Adipocyte (in vitro differentiated cells): ENCODE measurements around the gene FGD2.

Experiments
- DNase-seq: peaks from one replicate; pipeline ENCODE4 v3.0.0-alpha.2; 2015; ENCODE audit warnings: low read depth
- H3K27me3 ChIP-seq: replicated peaks from 2 replicates; pipeline ENCODE4 v1.7.0; 2013; ENCODE audit warnings: mild to moderate bottlenecking, low read length, moderate library complexity; ENCODE audit not compliant: control insufficient read depth, insufficient read depth
- H3K36me3 ChIP-seq: 2 replicates; pipeline ENCODE4 v1.7.0; 2013; ENCODE audit warnings: low read length, mild to moderate bottlenecking, moderate library complexity; ENCODE audit not compliant: control insufficient read depth, insufficient read depth, severe bottlenecking
- H3K4me1 ChIP-seq: 2 replicates; pipeline ENCODE4 v1.7.0; 2013; ENCODE audit warnings: mild to moderate bottlenecking, low read length, moderate library complexity; ENCODE audit not compliant: control insufficient read depth, insufficient read depth
- H3K4me3 ChIP-seq: 2 replicates; pipeline ENCODE4 v1.7.0; 2013; ENCODE audit warnings: mild to moderate bottlenecking, low read length, moderate library complexity
- H3K9ac ChIP-seq: 2 replicates; pipeline ENCODE4 v1.7.0; 2013; ENCODE audit warnings: mild to moderate bottlenecking, low read length, moderate library complexity
- H3K9me3 ChIP-seq: 2 replicates; pipeline ENCODE4 v1.7.0; 2013; ENCODE audit warnings: mild to moderate bottlenecking, low read length, moderate library complexity; ENCODE audit not compliant: control insufficient read depth

The FGD2 gene

DNA sequence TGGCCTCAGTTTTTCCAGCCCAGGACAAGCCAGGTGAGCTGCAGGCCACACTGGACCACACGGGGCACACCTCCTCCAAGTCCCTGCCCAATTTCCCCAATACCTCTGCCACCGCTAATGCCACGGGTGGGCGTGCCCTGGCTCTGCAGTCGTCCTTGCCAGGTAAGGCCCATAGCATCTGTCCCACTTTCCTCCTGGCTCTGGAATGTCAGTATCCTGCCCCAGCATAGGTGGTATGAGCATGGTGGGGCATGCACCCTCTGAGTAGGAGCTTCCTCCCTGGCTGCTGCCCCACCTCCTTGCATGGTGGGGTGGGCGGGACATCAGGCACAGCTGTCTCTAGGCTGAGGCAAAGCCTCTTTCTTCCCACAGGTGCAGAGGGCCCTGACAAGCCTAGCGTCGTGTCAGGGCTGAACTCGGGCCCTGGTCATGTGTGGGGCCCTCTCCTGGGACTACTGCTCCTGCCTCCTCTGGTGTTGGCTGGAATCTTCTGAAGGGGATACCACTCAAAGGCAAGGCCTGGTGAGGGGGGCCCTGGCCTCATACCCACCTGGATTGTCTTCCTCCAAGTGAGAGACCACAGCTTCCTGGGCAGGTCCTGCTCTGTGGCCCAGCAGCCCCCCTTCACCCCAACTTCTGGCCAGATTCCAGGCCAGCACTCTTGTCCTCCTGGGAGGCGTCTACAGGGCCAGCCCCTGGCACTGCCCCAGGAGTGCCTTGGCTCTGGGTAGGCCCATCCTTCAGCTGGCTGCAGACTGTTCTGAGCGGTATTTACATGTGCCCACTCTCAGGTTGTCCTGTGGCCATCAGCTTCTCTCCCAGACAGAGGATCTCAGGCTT, 41.8 kb upstream of the FGD2 start:
- Histone ChIP-seq H3K9me3 (no peaks in the 10 kb centered on the region), H3K4me3 (no peak overlapping the region), H3K9ac (no peak overlapping the region), H3K27me3 (no peaks in the 10 kb centered on the region), H3K4me1 (peaks cover 3% of the 10 kb centered on the region), H3K36me3 (peaks cover 18% of the 10 kb centered on the region)
- DNase-seq = no peak

DNA sequence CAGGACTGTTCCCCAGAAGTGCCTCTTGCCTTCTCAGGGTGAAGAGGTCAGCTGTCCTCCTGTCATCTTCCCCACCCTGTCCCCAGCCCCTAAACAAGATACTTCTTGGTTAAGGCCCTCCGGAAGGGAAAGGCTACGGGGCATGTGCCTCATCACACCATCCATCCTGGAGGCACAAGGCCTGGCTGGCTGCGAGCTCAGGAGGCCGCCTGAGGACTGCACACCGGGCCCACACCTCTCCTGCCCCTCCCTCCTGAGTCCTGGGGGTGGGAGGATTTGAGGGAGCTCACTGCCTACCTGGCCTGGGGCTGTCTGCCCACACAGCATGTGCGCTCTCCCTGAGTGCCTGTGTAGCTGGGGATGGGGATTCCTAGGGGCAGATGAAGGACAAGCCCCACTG, 41.1 kb upstream of the FGD2 start:
- peaks cover 3% of the 10 kb centered on the region for H3K4me1 ChIP-seq
- no peaks in the 10 kb centered on the region for H3K27me3 ChIP-seq
- peaks cover 25% of the 10 kb centered on the region for H3K36me3 ChIP-seq
- no peaks in the 10 kb centered on the region for H3K9me3 ChIP-seq
- no peak overlapping the region for H3K4me3 ChIP-seq
- no peak overlapping the region for H3K9ac ChIP-seq
- no peak for DNase-seq

DNA sequence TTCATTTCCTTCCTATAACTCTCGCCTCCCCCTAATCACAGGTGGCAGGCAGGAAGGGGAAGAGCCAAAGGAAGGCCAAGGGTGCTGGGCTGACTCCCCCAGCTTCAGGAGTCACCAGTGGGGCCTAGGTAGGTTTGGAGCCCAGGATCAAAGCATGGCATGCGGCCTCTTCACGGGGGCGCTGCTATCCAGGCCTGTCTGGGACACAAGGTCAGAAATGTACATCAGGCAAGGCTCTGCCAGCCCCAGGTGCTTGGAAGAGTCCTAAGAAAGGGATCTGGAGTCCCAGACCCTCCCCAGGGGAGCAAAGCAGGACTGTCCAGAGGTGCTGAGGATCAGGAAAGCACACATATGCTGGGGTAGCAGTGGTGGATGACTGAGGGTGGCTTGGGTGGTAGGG, 40.5 kb upstream of the FGD2 start:
- Histone ChIP-seq H3K9me3 (no peaks in the 10 kb centered on the region), H3K9ac (no peak overlapping the region), H3K4me3 (no peak overlapping the region), H3K4me1 (peaks cover 3% of the 10 kb centered on the region), H3K27me3 (no peaks in the 10 kb centered on the region), H3K36me3 (peaks cover 31% of the 10 kb centered on the region)
- DNase-seq = no peak

DNA sequence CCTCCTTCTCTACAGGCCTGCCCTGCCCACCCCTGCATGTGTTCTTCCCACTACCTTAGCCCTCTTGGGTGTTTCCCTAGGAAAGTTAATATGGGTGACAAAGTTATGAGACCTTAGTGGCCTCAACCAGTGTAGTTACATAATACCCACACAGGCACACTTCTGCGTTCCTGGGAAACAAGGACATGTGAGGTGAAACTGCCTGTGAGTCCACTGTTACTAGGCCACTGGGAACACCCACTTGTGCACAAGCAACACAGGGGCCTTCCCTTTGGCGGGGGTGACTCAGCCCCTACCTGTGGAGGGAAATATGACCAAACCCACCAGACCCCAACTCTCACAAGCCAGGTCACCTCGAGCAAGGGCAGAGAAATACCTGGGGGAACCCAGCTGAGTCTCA, 38.2 kb upstream of the FGD2 start:
- no peaks in the 10 kb centered on the region for H3K27me3 ChIP-seq
- H3K9ac ChIP-seq = no peak overlapping the region
- H3K4me1 ChIP-seq = peaks cover 7% of the 10 kb centered on the region
- no peak overlapping the region for H3K4me3 ChIP-seq
- no peak for DNase-seq
- H3K9me3 ChIP-seq = no peaks in the 10 kb centered on the region
- peaks cover 55% of the 10 kb centered on the region for H3K36me3 ChIP-seq

DNA sequence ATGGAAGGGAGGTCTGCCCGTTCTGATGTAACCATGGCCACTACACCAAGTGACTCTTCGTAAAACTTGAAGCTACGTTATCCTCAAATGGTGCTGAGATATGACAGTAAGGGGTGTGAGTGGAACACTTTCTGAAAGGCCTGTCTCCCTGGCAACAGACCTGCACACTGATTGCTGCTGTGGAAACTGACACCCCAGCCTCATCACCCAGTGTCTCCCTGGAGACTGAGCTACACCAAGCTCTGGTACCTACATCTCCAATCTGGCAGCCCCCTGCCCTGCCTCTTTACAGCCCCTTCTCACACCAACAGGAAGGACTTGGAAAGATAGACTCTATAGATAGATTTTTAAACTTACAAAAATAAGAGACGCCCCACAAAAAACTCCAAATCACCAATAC, 37.7 kb upstream of the FGD2 start:
- peaks cover 59% of the 10 kb centered on the region for H3K36me3 ChIP-seq
- no peaks in the 10 kb centered on the region for H3K9me3 ChIP-seq
- H3K27me3 ChIP-seq = no peaks in the 10 kb centered on the region
- no peak for DNase-seq
- peaks cover 11% of the 10 kb centered on the region for H3K4me1 ChIP-seq
- no peak overlapping the region for H3K4me3 ChIP-seq
- no peak overlapping the region for H3K9ac ChIP-seq

DNA sequence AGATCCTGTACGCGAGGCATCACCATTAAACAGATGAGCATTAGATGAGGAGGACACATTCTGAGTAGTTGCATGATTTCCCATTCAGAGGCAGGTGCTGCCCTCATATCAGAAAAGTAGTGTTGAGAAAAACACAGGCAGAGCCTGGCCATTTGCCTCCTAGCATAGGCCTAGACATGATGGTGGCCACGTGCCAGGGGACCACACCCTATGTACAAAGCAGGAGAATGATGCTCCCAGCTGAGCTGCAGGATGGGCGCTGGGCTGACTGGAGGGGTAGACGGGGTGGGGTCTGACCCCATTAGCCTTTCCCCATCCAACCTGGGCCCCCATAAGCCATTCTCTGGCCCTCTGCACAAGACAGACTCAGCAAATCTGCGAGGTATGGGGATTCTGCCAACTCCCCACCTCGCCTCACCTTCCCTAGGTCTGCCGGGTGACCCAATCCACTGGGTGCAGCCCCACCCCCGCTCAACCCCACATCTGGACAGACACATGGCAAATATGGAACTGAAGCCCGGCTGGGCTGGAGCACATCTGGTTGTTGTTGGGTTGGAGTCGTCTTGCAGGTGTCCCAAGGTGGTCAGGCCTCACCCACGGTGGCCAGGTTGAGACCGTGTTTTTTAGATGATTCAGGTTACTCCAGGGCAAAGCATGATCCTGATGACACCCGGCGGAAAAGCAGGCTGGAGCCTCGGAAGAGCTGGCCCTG, 37.0 kb upstream of the FGD2 start:
- Histone ChIP-seq H3K9me3 (no peaks in the 10 kb centered on the region), H3K4me1 (peaks cover 17% of the 10 kb centered on the region), H3K27me3 (no peaks in the 10 kb centered on the region), H3K9ac (no peak overlapping the region), H3K36me3 (peaks cover 66% of the 10 kb centered on the region), H3K4me3 (no peak overlapping the region)
- peak; percentile 33 for DNase-seq

DNA sequence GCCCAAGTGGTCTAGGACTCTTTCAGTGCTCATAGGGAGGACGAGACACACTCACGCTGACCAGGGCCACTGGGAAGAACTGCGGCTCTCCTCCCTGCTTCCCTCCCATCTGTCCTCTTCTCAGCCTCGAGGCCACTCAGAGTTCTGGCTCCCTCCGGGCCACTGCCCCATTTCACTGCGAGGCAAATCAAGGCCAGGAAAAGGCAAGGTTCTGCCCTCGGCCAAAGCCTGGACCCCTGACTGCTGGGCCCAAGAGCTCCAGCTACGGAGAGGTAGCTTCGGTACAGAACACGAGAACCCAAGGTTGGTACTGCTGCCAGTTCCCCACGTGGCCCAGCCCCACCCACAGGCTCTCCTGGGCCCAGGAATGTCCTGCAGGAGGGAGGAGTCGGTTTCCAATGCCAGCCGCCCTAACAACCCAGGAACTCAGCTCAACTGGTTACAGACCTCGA, 36.2 kb upstream of the FGD2 start:
- H3K36me3 ChIP-seq = peaks cover 74% of the 10 kb centered on the region
- no peak overlapping the region for H3K9ac ChIP-seq
- H3K4me3 ChIP-seq = no peak overlapping the region
- no peaks in the 10 kb centered on the region for H3K9me3 ChIP-seq
- DNase-seq = no peak
- no peaks in the 10 kb centered on the region for H3K27me3 ChIP-seq
- peaks cover 22% of the 10 kb centered on the region for H3K4me1 ChIP-seq

DNA sequence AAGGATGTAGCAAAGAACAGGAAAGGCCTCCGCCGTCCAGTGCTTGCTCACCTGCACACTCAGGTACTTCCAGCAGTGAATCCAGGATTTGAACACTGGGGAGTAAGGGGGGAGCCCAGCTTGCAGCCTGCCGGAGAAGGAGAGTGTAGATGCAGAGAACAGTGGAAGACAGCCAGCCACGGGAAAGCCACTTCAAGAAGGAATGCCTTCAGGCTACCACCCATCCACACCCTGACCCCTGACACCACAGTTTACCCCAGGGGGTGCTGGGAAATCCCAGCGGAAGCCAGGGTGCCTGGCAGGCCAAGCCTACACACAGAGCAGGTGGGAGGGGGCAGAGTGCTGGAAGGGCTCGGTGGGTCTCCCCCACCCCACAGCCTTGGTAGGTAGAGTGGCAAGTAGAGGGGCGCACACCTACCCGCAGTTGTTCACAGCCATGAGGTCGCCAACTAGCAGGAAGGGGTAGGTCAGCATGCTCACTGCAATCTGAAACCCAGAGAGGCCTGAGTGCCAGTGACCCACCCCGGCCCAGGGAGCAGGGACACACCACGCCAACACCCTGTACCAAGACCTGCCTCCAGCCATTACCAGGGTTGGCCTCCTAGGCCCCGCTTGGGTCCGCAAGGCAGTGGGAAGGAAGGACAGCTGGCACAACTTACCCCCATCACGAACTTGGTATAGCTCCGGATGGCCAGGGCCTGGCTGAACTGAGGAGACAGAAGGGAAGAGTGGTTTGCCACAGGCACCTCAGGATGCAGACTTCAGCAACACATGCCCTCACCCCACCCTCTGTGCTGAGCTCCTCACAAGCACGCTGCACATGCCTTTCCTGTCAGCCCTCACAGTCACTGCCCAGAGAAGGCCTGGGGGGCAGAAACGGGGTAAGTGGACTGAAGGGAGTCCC, 35.2 kb upstream of the FGD2 start:
- Histone ChIP-seq H3K36me3 (peaks cover 84% of the 10 kb centered on the region), H3K9me3 (no peaks in the 10 kb centered on the region), H3K27me3 (no peaks in the 10 kb centered on the region)

DNA sequence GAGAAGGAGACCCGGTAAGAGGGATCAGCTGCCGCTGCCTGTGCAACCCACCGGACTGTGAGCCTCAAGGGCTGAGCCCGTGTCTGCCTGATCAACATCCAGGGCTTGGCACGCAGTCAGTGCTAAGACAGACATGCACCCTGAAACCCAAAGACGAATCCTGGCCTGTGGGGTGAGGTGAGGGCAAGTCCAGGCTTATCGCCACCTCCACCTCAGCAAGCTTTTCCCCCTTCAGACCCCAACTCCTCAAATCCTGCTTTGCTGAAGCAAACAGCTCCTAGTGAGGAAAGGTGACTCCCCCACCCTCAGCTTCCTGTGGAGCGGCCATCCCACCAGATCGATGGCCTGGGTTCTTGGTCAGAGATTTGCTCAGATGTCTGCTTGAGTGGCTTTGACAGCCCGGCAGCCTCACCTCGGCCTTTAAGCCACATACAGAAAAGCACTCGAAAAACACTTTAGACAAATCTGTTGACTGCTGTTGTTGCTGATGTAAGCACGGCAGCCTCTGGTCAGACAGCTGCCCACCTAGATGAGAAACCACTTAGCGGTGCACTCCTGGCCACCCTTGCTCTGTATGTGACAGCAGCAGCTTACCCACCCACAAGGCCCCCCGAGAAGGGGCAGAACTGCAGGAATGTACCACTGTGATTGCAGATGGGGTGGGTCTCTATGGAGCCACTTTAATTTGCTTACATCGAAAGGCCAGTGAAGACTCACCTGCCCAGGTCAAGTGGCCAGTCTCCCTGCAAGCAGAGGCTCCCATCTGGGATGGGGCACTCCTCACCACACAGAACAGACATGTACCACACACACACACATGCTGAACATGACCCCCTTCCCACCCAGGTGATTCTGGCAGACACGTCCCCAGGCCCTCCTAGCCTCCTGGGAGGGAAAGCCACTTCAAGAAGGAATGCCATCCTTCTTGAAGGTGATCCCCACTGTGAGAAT, 34.3 kb upstream of the FGD2 start:
- no peak for DNase-seq
- Histone ChIP-seq H3K9ac (no peak overlapping the region), H3K4me3 (no peak overlapping the region), H3K9me3 (no peaks in the 10 kb centered on the region), H3K4me1 (peaks cover 30% of the 10 kb centered on the region), H3K27me3 (no peaks in the 10 kb centered on the region), H3K36me3 (peaks cover 93% of the 10 kb centered on the region)

More for the DNA sequence above, 35.2 kb upstream of the FGD2 start:
- Histone ChIP-seq H3K9ac (no peak overlapping the region), H3K4me3 (no peak overlapping the region), H3K4me1 (peaks cover 23% of the 10 kb centered on the region)
- no peak for DNase-seq

DNA sequence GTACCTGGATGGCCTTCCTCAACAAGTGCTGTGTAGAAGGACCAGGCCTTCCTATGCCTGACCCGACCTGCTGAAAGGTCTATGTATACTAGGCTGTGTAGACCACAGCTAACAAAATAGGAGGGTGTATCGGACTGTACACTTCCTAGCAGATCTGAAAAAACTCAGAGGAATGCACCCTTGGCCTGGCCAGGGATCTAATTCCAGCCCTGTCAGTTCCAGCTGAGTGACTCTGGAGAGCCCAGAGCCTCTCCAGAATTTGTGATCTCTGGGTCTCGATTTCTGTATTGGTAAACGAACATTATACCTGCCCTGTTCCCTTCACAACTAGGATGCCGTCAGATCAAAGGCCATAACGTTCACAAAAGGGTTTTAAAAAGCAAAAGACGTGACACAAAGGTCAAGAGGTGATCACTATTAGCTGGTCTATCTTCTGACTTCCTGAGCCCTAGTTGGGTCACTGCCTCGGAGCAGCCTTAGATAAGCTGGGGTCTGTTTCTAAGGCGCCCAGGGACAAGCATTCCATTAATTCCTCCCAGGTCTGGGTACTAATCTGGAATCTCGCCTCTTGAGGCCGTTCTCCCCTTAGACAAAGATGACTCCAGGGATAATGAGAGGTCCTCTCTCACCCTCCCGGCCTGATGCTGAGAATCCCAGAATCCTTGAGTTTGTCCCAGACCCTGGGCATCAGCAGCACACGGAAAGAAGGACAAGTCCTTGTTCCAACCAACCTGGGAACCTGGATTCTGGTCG, 33.4 kb upstream of the FGD2 start:
- Histone ChIP-seq H3K27me3 (no peaks in the 10 kb centered on the region), H3K4me1 (peaks cover 30% of the 10 kb centered on the region), H3K9me3 (no peaks in the 10 kb centered on the region), H3K36me3 (peaks cover 100% of the 10 kb centered on the region), H3K4me3 (no peak overlapping the region), H3K9ac (no peak overlapping the region)
- DNase-seq = no peak
